Measurements from ENCODE around the gene NDOR1.
A peak's percentile ranks its signal among the peaks of the same experiment; 100 is the strongest.

Gene NDOR1

DNA sequence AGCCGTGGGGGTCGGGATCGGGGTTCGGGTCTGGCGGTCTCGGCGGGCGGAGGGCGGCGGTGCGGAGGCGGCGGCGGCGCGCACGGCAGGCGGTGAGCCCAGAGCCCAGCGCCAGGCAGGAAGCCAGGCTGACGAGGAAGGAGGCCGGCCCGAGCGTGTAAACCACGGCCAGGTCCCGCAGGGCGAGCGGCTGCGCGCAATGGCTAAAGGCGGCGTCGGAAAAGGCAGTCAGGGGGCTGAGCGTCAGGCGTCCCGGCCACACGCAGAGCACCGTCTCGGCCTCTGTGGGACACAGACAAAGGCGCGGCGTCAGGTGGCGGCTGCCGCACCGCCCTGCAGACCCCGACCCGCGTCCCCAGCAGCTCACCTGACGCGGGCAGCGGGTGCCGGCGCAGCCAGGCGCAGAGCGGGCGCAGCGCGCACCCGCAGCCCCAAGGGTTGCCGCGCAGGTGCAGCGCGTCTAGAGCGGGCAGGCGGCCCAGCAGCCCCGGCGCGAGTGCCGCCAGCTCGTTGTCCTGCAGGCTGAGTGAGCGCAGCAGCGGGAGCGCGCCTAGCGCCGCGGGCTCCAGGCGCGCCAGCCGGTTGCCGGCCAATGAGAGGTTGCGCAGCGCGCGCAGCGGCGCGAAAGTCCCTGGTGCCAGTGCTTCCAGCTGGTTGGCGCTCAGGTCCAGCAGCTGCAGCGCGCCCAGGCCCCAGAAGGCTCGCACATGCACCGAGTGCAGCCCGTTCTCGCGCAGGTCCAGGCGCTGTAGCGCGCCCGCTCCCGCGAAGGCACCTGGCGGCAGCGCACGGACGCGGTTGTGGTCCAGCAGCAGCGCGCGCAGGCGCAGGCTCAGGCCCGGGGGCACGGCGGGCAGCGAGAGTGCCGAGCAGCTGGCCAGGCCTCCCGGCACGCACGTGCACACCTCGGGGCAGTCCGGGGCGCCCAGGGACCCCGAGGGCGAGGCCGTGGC lies 36.3 kb upstream of the NDOR1 start:
- H3K4me3 ChIP-seq (replicated peaks; ENCODE audit: low read depth, low read length) = 0 out of 2 replicates have a peak overlapping the region, but pooled peaks have one; percentile 7
- TF ChIP-seq, protein P1, sequence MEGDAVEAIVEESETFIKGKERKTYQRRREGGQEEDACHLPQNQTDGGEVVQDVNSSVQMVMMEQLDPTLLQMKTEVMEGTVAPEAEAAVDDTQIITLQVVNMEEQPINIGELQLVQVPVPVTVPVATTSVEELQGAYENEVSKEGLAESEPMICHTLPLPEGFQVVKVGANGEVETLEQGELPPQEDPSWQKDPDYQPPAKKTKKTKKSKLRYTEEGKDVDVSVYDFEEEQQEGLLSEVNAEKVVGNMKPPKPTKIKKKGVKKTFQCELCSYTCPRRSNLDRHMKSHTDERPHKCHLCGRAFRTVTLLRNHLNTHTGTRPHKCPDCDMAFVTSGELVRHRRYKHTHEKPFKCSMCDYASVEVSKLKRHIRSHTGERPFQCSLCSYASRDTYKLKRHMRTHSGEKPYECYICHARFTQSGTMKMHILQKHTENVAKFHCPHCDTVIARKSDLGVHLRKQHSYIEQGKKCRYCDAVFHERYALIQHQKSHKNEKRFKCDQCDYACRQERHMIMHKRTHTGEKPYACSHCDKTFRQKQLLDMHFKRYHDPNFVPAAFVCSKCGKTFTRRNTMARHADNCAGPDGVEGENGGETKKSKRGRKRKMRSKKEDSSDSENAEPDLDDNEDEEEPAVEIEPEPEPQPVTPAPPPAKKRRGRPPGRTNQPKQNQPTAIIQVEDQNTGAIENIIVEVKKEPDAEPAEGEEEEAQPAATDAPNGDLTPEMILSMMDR (IDR thresholded peaks at IDR 0.05; ENCODE audit: low read depth, low read length, missing control alignments) = no peak
- no peak for DNase-seq (ENCODE audit: extremely low read depth, low read depth)

GRCh38 chr9:137169896-137170358 lies 35.6 kb upstream of the NDOR1 start, which contains the start of gene LRRC26:
Gene LRRC26, minus strand, starts transcription at chr9:137170051. Its CDS starts 108 bp downstream, at chr9:137169943.
- H3K4me3 ChIP-seq (replicated peaks; ENCODE audit: low read depth, low read length) = 0 out of 2 replicates have a peak within 1 kb of the TSS, but pooled peaks have one; percentile 7
- TF ChIP-seq, protein P1 (IDR thresholded peaks at IDR 0.05; ENCODE audit: low read depth, low read length, missing control alignments) = no peak
- no peak for DNase-seq (ENCODE audit: extremely low read depth, low read depth)

GRCh38 chr9:137170486-137171148 lies 34.9 kb upstream of the NDOR1 start:
- H3K4me3 ChIP-seq (replicated peaks; ENCODE audit: low read depth, low read length) = no peak overlapping the region
- TF ChIP-seq, protein P1 (IDR thresholded peaks at IDR 0.05; ENCODE audit: low read depth, low read length, missing control alignments) = no peak
- DNase-seq (ENCODE audit: extremely low read depth, low read depth) = no peak

DNA sequence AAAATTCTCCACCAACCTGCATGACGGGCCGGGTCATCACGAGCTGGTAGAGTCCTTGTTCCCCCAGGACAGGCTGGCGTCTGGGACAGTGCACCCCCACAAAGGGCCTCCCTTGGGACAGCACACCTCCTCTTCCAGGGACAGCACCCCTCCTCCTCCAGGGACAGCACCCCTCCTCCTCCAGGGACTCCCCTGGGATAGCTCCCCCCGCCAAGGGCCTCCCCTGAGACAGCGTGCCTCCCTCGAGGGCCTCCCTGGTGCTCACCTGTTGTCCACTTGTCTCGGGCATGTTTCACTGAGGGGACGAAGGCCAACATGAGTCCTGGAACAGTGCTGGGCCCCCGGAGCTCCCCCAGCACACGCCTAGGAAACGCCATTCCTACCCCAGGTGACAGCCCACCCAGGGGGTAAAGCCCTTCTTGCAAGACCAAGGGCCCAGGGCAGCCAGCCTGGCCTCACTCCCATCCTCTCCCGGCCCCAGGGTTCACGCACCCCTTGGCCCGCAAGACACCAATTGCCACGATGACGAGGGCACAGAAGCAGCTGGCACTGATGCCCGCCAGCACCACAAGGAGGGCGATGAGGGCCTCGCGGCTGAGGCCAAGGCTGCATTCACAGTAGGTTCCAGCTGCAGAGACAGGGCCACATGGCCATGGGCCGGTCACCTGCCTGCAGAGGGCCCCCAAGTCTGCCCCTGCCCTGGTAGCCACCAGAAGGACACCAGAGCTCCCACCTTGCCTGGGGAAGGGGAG lies 34.2 kb upstream of the NDOR1 start:
- H3K4me3 ChIP-seq (replicated peaks; ENCODE audit: low read depth, low read length) = no peak overlapping the region
- DNase-seq (ENCODE audit: extremely low read depth, low read depth) = no peak
- TF ChIP-seq, protein P1 (IDR thresholded peaks at IDR 0.05; ENCODE audit: low read depth, low read length, missing control alignments) = no peak

DNA sequence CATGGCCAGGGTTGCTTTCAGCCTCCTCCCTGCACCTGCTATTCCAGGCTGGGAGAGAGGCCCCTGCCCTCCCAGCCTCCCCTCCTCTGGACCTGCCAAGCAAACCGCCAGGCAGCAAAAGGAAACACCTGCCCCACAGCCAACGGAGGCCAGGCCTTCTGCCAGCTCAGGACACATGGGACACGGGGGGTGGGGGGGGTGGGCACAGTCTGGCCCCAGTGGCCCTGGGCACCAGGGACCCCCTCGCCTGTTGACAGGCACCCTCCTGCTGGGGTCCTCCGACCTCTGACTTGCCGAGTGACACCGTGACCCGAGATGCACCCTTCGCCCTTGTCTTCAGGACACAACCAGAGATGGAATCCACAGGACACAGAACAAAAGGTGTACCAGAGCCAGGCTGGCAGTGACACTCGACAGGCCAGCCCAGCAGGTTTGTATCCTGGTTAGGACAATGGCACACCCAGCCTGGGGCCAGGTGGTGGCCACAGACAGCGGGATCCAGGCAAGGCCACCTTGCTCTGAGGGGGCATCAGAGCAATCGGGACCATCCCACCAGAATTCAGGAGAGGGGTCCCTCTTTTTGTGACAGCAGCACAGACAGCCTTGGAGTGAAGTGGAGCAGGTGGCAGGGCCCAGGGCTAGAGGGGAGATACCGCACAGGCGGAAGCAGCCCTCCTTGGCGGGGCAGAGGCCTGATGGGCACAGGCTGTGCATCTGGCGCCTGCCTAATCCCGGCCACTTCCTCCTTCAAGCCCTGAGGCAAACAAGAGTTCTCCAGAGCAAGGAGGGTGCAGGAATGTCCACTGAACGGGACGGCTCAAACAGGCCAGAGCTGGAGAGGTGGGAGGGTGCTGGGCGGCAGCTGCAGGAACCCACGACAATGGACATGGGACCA lies 32.4 kb upstream of the NDOR1 start:
- TF ChIP-seq, protein P1 (IDR thresholded peaks at IDR 0.05; ENCODE audit: low read depth, low read length, missing control alignments) = no peak
- no peak for DNase-seq (ENCODE audit: extremely low read depth, low read depth)

More for the DNA sequence above, 32.4 kb upstream of the NDOR1 start:
- H3K4me3 ChIP-seq (replicated peaks; ENCODE audit: low read depth, low read length) = no peak overlapping the region
